HepG2 (cell line): ENCODE measurements around the gene CA12. TPM values are rescaled to one million over a fixed set of nuclear protein-coding genes. Genes with fewer than 3 reads are reported as not detected.

Experiments
- IKZF4 ChIP-seq: sonication (generic); formaldehyde crosslinking; IDR thresholded peaks from 2 replicates; pipeline ENCODE4 v1.5.1; 2020; ENCODE audit warnings: borderline replicate concordance, mild to moderate bottlenecking, low read depth, missing genetic modification reagents; ENCODE audit errors: not compliant biosample characterization
- ISL2 ChIP-seq: sonication (generic); formaldehyde crosslinking; IDR thresholded peaks from 2 replicates; pipeline ENCODE4 v1.5.0; 2020; ENCODE audit warnings: missing genetic modification reagents
- KDM2A ChIP-seq: sonication (generic); formaldehyde crosslinking; IDR thresholded peaks from 2 replicates; pipeline ENCODE4 v1.4.0; 2020; ENCODE audit warnings: low read depth, missing genetic modification reagents, borderline replicate concordance
- MIXL1 ChIP-seq: IDR thresholded peaks from 2 replicates; pipeline ENCODE4 v1.6.1; 2016
- MTF1 ChIP-seq: sonication (generic); formaldehyde crosslinking; IDR thresholded peaks from 2 replicates; pipeline ENCODE4 v1.5.0; 2020; ENCODE audit warnings: missing genetic modification reagents
- MYC ChIP-seq: sonication (generic); formaldehyde crosslinking; IDR thresholded peaks from 2 replicates; pipeline ENCODE4 v1.9.0; 2021; ENCODE audit warnings: missing genetic modification reagents, borderline replicate concordance
- NFKBIZ ChIP-seq: IDR thresholded peaks from 2 replicates; pipeline ENCODE4 v1.6.1; 2018; ENCODE audit warnings: missing genetic modification reagents, missing compliant biosample characterization
- ZNF318 ChIP-seq: sonication (generic); formaldehyde crosslinking; IDR thresholded peaks from 2 replicates; pipeline ENCODE4 v1.4.0; 2020; ENCODE audit warnings: mild to moderate bottlenecking, missing genetic modification reagents
- ZNF432 ChIP-seq: sonication (generic); formaldehyde crosslinking; IDR thresholded peaks from 2 replicates; pipeline ENCODE4 v1.5.0; 2020; ENCODE audit warnings: missing genetic modification reagents, mild to moderate bottlenecking, borderline replicate concordance
- polyA plus RNA-seq, 8 experiments: library from polyadenylated mRNA; depleted of rRNA in 3 of 8; stranded (reverse) in 7 of 8; unstranded in 1 of 8; fragments of >200 nt; fragmentation: Illumina TruSeq in 4 of 8; extraction: Trizol in 4 of 8; gene quantifications; 2 replicates each; pipeline versions ENCODE4 v1.2.1 to v1.2.3, GENCODE V29; 2011 to 2016; ENCODE audit warnings: low read depth in 4 of 8, missing spikeins in 1 of 8, mixed read lengths in 1 of 8; ENCODE audit not compliant: insufficient read depth in 1 of 8
- total RNA-seq, 5 experiments: library from RNA; depleted of rRNA; stranded (reverse); fragments of >200 nt; fragmentation: Illumina TruSeq; extraction: Trizol; gene quantifications; 2 replicates each; pipeline ENCODE4 v1.2.3, GENCODE V29; 2016; ENCODE audit warnings: low read depth in 1 of 5

The CA12 gene
- total and polyA plus RNA-seq, 2 of the 13 experiments (the other 11 are each of a cell fraction or from before 2014, with no cell fraction given): 0.07 to 0.20 TPM

GRCh38 chr15:63380151-63380807 is 1.4 kb downstream of the CA12 start (continued):
- TF ChIP-seq ZNF318 (no peak), NFKBIZ (CRISPR knock-in tag) (no peak), MTF1 (CRISPR knock-in tag) (no peak), IKZF4 (CRISPR knock-in tag) (no peak), MYC (CRISPR knock-in tag) (no peak), ISL2 (CRISPR knock-in tag) (no peak), KDM2A (CRISPR knock-in tag) (no peak), ZNF432 (no peak), MIXL1 (CRISPR knock-in tag) (no peak)
